NCI-H82 (cell line): ENCODE results near the gene ZNF26.
A peak's percentile ranks its signal among the peaks of the same experiment; 100 is the strongest.
"Not testable (repeated sequence)": the region's sequence is repeated elsewhere in the genome, so short reads cannot be mapped to it uniquely, and the experiment has no call there.

ENCODE experiments used
- DNase-seq: peaks from one replicate; lab custom pipeline; 2025; lab: John Stamatoyannopoulos, UW

Gene ZNF26, protein sequence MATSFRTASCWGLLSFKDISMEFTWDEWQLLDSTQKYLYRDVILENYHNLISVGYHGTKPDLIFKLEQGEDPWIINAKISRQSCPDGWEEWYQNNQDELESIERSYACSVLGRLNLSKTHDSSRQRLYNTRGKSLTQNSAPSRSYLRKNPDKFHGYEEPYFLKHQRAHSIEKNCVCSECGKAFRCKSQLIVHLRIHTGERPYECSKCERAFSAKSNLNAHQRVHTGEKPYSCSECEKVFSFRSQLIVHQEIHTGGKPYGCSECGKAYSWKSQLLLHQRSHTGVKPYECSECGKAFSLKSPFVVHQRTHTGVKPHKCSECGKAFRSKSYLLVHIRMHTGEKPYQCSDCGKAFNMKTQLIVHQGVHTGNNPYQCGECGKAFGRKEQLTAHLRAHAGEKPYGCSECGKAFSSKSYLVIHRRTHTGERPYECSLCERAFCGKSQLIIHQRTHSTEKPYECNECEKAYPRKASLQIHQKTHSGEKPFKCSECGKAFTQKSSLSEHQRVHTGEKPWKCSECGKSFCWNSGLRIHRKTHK

DNA sequence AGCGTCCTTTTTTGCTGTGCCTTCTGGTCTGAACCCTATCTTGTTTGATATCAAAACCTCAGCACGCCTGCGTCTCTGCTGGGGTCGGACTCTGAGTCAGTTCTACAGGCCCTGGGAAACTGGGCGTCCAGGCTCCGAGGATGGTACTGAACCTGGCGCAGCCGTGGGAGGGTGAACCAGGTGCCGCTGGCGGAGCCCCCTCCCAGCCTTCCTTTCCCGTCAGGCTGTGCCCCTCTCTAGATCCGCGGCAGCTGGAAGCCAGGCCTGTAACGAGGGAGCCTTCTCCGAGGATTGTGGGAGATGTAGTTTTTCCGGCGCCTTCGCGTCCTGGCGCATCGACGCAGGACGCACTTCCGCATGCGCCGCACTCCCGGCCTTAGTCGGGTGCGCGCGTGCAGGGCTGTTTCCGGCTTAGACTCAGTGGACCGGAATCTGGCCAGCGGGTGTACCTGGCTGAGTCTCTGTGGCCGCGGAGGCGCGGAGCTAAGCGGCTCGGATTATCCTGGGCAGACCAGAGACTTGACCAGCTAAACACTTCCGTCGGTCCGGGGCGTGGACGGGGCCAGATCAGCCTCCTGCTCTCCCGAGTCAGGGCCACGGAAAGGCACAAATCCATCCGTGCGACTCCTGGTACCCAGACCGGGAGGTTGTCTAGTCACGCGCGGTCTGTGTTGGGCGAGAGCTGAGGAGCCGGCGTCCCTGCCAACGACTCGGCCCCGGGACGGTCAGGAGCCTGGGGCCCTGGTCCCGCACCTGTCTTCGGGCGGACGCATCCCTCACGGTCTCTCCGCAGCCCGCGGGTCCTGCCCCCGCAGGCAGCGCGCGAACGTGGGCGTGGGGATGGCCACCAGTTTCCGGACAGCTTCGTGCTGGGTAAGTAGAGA, at the start of gene ZNF26:
Gene ZNF26, plus strand, starts transcription at position 367 of the 884 bp plus-strand sequence. Its CDS starts 474 bp downstream, at position 841.
- peak; percentile 99 for DNase-seq

DNA sequence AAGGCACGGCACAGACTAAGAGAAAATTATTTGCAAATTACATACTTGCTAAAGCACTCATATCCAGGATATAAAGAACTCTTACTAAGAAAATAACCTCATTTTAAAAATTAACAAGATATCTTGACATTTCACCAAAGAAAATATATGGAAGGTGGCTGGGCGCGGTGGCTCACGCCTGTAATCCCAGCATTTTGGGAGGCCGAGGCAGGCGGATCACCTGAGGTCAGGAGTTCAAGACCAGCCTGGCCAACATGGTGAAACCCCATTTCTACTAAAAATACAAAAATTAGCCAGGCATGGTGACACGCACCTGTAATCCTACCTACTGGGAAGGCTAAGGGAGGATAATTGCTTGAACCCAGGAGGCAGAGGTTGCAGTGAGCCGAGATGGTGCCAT, 49.2 kb upstream of the ZNF26 start:
- not testable (repeated sequence) for DNase-seq

DNA sequence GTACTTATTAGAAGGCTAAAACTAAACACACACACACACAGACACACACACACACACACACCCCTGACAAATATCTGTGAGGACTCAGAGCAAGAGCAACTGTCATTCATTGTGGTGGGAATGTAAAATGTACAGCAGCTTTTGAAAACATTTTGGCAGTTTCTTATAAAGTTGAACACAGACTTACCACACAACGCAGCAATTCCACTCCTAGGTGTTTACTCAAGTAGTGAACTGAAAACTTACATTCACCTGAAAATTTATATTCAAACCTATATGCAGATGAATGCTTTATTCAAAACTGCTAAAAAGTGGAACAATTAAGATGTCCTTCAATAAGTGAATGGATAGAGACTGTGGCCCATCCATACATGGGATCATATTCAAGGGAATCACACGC, 48.7 kb upstream of the ZNF26 start:
- DNase-seq, result no peak

DNA sequence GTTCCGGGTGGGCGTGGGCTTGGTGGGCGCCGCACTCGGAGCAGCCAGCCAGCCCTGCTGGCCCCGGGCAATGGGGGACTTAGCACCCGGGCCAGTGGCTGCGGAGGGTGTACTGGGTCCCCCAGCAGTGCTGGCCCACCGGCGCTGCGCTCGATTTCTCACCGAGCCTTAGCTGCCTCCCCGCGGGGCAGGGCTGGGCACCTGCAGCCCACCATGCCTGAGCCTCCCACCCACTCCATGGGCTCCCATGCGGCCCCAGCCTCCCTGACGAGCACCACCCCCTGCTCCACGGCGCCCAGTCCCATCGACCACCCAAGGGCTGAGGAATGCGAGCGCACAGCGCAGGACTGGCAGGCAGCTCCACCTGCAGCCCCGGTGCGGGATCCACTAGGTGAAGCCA, 47.4 kb upstream of the ZNF26 start:
- not testable (repeated sequence) for DNase-seq

DNA sequence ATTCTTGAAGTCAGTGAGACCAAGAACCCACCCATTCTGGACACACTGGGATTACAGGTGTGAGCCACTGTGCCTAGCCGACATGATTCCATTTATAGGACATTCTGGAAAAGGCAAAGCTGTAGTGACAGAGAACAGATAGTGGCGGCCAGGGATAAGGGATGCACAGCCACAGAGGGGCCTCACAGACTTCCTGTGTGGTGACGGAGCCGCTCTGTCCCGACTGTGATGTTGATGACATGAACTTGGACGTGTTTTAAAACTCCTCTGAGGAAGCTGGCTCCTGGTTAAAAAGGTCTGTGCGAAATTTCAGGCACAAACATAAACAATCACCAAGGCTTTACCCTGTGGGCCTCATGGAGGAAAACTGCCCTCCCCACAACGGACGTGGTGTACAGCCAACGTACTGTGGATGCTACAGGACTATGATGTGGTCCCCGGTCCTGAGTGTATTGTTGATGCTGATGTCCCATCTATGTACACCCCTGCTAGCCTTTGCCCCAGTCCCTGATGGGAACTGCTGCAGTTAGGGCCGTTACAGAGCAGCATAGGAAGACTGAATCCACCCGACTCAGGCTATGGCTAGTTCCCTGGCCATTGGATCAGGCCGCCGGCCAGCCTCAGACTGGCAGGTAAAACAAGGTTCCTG, 46.0 kb upstream of the ZNF26 start:
- no peak for DNase-seq

DNA sequence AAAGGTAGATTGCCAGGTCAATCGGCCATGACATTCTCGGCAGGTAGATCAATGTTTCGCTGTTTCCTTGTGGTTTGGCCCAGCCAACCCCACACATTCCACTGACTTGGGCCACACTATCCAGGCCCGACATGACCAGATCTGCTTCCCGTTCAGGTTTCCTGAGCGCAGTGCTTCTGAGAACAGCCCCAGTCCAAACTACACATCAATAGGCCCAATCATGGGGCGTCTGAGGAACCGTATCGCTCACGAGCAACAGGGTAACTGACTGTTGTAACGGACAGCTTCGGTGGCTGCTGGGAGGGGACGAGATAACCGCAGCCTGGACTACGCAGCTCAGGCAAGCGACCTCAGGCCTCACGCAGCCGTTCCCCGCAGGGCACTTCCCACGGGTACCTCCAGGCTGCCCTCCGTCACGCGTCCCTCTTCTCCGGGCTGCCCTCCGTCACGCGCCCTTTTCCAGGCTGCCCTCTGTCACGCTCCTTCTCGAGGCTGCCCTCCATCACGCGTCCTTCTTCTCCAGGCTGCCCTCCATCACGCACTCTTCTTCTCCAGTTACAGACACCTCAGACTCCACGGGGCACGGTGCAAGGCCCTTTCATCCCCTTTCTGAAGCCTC, 44.7 kb upstream of the ZNF26 start:
- DNase-seq, result no peak

DNA sequence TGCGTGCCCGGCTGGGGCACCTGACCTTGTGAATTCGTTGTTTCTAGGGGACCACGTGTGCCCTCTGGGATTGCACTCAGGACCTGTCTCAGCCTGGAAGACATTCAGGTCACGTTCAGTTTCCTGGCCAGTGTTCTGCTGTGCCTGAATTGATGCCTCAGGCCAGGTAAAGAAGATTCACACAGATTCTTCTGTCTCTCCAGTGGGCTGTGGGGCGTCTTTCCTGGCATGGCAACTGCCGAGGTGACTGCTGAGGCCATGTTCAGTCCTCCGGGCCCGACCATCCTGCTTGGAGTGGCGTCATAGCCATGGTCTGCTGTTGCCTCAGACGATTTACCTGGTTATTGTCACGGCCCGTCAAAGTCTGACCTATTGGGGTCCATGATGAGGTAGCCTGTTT, 43.6 kb upstream of the ZNF26 start:
- no peak for DNase-seq

DNA sequence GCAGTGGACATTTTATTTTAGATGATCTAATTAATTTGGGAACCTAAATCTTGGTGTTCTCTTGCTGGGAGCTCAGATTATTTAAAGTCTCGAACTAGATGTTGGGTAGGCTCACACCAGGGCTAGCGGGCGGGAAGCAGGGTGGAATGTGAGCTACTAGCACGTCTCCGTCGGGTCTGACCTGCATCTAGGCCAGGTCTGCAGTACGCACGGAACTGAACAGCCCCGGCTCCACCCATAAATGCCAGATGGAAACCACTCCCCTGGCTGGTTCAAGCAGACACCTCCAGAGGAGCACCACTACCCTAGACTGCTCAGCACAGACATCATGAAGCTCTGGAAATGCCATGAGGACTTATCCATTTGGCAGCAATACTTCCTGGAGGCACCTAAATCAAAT, 40.4 kb upstream of the ZNF26 start:
- no peak for DNase-seq

DNA sequence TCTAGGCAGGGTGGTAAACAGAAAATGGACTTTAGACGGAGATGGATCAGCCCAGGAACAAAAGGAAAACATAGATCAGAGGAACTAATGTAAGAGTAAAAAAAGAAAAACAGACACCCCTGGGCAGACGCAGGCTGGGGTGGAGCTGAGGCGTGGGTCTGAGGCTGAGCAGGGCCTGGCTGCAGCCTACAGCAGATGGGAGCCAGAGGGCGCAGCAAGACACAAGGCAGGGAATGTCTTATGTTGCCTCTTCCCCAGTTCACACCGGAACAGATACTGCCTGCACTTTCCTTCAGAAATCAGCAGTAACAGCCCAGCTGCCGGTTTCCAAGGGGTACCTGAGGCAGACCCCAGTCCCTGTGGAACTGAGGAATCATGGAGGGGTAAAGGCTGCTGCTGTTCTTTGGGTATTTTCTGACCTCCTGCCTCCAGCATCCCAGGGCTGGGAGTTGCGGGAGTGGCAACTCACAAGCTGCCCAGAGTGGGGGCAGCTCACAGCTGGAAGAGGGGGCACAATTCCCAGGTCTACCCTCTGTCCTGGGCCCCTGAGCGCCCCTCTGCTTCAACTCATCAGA, 39.8 kb upstream of the ZNF26 start:
- DNase-seq, result no peak

DNA sequence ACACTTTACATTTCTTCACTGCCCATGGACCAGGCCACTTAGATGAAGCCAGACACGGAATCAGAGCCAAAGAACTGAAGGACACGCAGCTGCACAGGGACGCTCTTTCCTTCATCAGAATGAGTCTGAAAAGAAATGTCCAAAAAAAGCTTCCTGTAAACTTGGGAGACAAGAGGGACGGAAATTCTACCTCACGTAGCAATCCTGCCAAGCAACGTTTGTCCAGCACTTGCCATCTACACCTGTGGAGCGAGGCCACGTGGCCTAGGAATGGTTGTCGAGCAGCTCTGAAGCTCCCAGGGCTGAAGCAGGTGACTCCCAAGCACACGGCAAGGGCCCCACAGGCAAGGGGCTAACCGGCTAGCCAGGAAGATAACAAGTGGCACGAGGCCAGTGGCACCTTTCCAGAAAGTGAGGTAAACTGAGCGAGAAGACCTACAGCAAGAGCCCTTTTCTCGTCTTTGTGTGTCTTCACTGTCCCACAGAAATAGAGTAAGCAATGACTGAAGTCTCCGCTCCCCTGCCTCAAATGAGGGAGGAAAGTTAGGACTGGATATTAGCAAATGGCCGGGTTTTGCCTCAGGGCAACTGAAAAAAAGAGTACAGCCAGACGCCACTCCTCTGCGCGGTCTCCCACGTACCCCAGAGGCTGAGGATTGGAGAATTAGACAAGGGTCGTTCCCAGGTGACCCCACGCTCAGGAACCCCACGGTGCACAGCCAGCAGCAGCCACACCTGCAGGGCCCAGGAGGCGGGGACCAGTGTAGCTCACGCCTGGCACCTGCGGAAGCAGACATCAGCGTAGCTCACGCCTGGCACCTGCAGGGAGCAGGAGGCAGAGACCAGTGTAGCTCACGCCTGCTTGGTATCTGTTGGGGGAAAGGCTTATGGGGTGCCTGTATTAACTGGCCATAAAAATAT, 37.8 kb upstream of the ZNF26 start:
- no peak for DNase-seq

DNA sequence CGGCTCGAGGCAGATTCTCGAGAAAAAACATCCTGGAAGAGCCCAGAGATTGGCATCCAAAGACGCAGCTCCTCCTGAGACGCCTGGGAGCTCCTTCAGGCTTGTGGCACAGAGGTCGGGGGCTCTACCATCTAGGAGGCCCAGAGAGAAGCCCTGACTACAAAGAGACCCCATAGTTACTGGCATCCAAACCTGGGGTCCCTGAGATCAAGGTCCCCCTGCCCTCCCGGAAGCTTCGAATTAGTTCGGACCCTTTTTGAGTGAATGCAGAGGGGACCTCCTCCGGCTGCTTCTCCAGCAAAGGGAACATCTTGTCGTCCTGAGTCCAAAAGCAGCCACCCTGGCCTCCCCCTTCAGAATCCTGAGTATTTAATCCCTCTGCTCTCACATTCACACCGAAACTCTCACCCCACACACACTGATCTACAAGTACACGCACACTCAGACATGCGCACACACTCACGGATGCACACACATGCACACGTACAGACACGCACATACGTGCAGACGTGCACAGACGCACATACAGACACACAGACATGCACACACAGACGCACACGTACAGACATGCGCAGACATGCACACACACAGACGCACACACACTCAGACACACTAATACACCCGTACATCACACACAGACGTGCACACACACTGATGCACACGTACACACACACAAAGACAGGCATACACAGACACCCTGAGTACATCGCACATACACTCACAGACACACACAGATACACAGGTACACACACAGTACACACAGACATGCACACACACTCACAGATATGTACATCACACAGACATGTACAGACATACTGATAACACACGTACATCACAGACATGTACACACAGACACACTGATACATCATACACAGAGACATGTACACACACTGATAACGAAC, 36.0 kb upstream of the ZNF26 start:
- DNase-seq, result no peak

DNA sequence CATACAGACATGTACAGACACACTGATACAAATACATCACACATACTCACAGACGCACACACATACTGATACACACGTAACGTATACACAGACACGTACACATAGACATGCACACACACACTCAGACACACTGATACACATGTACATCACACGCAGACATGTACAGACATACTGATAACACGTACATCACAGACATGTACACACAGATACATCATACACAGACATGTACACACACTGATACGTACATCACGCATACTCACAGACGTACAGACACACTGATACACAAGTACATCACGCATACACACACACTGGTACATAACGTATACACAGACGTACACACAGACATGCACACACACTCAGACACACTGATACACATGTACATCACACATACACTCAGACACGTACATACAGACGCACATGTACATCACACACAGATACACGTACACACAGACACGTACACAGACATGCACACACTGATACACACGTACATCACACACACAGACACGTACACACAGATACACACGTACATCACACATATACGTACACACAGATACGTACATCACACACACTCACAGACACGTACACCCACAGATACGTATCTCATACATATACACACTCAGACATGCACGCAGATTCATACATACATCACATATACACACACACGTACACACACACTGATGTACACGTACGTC, 35.2 kb upstream of the ZNF26 start:
- DNase-seq, result no peak

DNA sequence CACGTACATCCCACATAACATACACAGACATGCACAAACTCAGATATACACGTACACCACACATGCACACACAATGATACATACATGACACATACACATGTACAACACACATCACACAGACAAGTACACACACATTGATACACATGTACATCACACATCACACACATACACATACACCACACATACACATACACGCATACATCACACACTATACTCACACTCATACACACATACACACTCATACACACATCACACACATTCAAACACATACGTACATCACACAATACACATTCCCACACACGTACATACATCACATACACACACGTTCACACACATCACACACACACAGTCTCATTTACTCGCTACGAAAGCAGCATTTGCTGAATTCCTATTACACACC, 34.5 kb upstream of the ZNF26 start:
- DNase-seq, result no peak

DNA sequence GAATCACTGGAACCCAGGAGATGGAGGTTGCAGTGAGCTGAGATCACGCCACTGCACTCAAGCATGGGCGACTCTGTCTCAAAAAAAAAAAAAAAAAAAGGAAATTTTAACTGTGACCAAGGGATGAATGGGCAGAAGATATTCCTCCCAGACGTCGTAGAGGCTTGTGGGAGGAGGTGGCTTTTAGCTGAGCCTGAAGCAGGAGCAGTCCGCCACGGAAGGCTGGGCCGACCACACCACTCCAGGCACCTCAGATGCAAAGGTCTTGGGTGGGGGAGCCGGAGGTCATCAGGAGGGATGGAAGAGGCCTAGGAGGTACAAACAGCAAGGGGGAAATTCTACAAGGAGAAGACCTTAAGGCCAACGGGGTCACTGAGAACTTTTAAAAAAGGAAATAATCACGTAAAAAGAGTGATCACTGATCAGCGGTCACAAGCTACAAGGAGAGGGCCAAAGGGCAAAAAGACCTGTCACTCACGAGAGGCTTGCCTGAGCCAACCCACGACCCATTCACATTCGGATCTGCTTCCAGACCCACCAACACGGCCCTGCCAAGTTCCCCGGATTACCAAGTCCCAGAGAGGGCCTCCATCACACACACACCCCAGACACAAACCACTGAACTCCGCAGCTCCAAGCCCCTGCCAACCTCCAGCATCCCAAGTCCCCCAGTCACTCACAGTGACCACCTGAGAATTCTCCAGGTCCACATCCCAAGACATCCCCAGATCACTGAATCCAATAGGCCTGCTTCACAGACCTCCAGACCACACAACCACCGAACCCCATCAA, 33.6 kb upstream of the ZNF26 start:
- no peak for DNase-seq

DNA sequence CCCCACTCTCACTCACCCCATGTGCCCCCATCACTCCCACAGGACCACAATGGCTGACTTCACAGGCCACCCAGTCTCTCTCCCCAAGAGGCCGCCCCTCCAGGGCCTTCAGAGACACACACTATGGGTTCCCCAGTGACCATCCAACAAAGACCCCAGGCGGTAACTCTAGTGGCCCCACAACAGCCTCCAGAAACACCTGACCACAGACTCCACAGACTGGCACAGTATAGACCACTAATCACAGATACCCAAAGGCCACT, 33.1 kb upstream of the ZNF26 start:
- DNase-seq, result no peak

DNA sequence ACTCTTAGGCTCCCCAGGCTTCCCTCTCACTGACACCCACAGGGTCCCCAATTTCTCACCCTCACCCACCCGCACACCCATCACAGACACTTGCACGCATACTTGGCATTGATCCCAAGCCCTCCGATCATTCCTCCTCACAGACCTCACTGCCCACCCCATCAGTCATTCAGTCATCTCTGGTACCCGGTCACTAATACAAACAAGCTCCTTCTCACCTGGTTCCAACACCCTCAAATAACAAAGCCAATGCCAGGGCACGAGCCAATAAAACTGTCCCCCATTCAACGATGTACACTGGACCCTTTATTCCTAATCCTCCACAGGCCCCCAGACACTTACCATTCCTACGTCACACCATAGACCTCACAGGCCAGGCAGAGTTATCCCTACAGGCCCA, 32.4 kb upstream of the ZNF26 start:
- no peak for DNase-seq

DNA sequence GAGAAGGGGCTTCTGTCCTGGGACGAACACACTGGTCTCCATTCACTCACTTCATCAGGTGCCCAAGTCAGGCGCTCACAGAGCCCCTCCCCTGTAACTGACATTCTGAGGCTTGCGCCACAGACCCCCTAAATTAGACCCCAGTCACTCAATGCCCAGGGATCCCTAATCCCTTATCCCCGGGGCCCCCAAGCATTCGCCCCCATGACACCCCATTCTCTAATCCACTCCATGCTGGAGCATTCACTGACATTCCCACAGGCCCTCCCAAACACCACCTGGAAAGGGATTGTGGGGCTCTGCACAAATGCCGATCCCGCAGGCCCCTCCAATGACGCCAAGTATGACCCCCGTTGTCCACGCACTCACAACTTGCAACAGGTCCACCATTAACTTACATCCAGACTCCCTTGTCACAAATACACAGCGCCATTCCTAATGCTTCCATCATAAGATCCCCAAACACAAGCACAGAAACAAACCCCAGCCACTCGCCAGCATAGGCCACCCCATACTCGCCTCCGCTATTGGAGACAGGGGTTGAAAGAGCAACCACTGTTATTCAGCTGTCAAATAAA, 31.6 kb upstream of the ZNF26 start:
- DNase-seq, result peak; percentile 47
